Right renal pelvis (tissue), 4 donors: ENCODE measurements around the gene FOXI1. TPM values are rescaled to one million over a fixed set of nuclear protein-coding genes. Genes with fewer than 3 reads are reported as not detected.
"Not testable (repeated sequence)": the region's sequence is repeated elsewhere in the genome, so short reads cannot be mapped to it uniquely, and the experiment has no call there.

Experiments
- DNase-seq, 4 donors: peaks; one replicate each; pipeline ENCODE4 v3.0.0-alpha.2; 2013; ENCODE audit warnings: low read depth in 4 of 4, low spot score in 3 of 4, missing footprints in 1 of 4
- polyA plus RNA-seq, 4 donors: library from polyadenylated mRNA; unstranded; fragments of 120-200 nt; gene quantifications; one replicate each; pipeline ENCODE4 v1.2.1, GENCODE V29; 2013; ENCODE audit not compliant: insufficient read length in 4 of 4

The FOXI1 gene
- polyA plus RNA-seq, 4 donors, result 5.6 to 7.9 (median 7.5) TPM

DNA sequence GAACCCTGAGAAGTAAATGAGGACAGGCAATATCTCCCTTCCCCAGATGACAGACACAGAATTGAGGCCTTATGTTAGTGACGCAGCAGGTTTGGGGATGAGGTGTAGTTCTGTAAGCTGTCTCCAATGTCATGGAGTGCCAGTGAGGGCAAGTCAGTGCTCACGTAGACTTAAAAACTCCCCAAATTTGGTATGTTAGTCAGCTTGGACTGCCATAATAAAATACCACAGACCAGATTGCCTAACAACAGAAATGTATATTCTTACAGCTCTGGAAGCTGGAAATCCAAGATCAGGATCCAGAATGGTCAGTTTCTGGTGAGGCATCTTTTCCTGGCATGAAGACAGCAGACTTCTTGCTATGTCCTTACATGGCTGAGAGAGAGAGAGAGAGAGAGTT, 14.9 kb downstream of the FOXI1 start:
- no peak for DNase-seq

DNA sequence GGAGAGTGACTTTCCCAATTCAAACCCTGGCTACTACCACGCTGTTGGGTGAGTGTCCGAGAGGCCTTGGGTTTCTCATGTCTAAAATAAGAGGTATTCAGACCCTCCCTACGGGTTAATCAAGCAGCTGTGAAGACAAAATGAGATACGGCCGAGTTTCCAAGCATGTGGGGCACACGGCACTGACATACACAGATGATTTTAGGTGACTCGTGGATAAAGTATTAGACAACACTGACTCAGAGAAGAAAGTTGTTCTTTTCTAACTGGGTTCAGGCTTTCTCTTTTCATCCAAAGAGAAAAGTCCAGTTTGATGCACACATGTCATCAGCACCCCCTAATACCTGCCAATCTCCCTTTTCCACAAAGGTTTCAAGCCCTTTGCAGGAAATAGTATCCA, 15.6 kb downstream of the FOXI1 start:
- no peak for DNase-seq

DNA sequence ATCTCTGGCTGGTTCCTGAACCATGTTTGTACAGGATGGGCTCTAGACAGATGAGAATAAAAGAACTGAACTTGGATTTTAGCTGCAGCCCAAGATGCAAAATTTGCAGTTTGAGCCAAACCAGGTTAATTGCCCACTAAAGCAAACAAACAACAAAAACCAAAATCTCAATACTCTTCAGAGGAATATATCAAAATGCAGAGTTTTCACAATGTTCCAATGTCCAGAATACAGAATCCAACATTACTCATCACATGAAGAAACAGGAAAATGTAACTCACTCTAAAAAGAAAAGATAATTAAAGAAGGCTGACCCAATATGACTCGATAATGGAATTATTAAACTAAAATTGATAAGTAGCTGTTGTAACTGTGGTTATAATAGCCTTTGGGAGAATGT, 20.4 kb downstream of the FOXI1 start:
- no peak for DNase-seq

DNA sequence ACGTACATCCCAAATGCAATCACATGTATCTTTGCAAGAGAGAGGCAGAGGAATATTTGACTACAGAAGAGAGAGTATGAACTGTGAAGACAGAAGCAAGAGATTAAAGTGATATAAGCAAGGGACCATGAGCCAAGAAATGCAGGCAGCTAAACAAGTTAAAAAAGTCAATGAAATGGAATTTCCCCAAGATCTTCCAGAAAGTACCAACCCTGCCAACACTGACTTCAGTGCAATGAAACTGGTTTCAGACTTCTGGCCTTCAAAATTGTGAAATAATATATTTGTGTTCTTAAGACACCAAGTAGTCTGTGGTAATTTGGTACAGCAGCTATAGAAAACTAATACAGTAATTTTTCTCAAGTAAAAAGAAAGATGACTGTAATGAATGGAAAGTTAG, 20.9 kb downstream of the FOXI1 start:
- DNase-seq, result no peak

DNA sequence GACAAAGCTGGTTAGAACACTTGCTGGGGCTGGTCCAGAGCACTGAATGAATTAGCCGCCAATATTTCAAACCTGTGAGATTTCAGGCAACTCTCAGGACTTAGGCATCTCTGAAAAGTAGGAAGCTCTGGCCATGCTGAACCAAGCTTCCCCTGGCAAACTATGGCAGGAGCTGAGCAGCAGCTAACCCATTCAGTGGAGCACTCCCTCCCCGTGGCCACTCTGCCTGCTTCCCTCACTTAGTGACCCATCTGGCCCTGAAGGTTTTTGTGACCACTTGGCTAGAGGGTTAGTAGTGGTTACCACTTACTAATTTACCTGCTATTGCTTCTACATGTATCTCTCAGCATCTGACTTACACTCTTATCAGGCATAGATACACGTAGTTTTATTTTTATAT, 25.5 kb downstream of the FOXI1 start:
- no peak for DNase-seq

DNA sequence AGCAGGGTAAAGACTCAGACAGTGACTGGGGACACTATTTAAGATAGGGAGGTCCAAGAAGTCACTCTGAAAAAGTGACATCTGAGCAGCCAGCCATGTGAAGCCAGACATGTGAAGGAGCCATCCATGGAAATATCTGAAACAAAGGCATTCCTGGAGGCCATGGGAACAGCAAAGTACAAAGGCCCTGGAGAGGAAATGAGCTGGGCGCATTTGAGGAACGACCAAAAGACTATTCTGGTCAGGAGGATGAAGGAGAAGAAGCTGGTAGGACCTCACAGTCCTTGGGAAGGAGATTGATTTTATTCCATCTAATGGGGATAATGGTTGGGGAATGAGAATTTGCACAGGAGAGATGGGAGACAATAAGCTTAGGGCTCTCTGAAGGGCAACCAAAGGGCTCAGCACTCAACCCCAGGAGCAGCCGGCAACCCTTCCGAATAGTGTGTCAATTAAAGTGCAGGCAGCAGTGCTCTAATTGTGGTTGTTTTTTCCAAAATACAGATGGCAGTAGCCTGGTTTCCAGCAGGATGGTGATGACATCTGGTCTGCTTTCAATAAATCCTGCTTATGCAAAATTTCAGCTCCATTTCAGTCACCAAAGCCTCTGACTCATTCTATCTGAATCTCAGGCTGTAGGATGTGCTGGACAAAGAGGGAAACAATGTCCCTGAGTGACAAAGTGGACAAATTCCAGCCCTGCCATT, 26.7 kb downstream of the FOXI1 start:
- no peak for DNase-seq

DNA sequence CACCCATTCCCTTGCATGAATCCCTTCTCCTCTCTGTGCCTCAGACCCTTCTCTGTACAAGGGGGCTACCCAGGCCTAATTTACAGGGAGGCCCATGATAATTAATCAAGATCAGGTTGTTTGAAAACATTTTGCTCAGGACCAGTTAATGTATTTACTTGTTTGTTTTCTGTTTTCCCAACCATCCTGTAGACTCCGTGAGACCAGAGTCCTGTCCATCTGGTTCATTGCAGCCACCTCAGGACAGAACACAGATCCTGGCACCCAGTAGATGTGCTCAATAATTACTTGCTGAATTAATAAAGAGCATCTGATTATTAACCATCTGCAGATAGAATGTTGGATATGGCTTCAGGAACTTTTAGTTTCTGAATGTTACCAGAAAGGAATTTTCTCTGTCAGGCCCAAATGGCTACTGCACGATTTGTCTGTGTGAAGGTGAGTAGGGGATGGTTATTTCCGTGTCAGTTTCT, 27.3 kb downstream of the FOXI1 start:
- no peak for DNase-seq

DNA sequence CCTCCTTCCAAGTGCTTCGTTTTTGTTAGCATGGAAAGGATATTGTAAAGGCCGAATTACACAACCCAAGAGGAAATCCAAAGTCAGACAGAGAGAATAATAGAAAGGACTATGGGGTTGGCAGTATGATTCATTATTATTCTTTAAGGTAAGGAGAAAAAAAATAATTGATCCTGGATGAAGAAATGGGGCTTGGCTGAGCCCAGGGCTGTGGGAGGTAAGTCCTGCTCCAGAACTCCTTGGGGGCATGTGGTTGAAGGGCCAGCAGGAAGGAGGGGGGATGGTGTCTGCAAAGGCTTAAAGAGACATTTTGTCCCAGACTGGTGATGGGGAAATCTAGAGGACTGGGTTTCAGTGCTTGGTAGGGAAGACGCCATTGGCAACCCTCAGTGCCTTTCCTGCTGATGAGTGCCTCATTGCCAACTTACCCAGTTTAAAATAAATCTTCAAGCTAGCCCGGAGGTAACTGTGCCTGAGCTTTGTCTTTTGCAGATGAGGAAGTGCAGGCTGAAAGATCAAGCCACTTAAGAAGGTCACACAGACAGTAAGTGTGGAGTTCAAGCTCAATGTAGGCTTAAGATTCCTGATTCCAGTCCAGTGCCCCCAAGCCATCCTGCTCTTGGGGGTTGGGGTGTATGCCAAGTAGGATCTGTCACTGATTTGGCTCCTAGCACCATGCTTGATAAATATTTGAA, 30.2 kb downstream of the FOXI1 start:
- DNase-seq, result no peak

DNA sequence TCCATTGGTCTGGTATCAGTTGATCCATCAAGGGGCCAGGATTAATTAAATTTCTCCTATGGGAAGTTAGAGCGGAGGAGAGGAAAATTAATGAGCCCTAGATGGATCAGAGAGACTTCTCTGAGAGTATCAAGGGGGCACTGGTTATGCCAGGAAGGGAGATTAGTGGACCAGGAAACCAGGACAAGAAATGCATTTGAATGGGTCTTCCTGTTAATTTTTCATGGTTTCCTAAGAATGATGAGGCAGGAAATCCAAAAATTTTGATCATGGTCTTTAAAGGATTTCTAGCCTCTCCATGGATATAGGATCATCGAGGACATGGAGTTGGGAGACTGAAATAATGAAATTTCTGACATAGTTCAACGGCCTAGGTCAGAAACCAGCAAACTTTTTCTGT, 30.8 kb downstream of the FOXI1 start:
- no peak for DNase-seq

DNA sequence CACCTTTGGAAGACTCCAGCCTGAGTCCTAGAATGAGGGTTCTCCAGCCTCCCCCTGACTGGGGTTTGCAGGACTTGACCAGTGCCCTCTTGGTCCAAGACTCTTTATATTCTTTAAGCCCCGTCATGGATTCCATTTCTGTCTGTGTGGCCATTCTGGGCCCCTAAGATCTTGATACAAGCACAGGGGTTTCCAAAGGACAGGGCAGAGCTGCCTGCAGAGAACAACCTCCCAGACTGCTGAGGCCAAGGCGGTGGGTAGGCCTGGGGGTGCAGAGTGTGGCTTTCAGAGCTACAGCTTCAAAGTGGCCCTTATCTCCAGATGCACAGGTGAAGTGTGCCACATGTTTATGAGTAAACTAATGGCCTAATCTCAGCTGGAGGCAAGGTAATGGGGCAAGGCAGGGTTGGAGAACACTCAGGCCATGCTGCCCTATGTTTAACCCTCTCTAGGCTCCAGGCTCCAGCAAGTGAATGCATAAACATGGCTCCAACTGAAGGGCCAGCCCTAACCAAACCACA, 32.1 kb downstream of the FOXI1 start:
- no peak for DNase-seq

DNA sequence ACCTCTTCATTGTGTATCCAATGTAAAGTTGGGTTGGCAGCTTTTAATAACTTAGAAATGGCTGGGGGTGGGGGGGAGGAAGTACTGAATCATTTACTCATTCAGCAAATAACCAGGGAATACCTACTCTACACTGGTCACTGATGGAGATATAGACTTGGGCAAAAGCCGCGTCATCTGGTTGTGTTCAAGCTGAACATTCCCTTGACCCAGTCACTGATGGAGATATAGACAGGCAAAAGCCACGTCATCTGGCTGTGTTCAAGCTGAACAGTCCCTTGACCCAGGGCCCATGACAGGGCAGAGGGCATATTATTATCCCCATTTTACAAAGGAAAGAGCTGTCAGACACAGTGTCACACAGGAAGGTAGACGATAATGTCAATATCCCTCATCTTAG, 32.6 kb downstream of the FOXI1 start:
- DNase-seq, result no peak

DNA sequence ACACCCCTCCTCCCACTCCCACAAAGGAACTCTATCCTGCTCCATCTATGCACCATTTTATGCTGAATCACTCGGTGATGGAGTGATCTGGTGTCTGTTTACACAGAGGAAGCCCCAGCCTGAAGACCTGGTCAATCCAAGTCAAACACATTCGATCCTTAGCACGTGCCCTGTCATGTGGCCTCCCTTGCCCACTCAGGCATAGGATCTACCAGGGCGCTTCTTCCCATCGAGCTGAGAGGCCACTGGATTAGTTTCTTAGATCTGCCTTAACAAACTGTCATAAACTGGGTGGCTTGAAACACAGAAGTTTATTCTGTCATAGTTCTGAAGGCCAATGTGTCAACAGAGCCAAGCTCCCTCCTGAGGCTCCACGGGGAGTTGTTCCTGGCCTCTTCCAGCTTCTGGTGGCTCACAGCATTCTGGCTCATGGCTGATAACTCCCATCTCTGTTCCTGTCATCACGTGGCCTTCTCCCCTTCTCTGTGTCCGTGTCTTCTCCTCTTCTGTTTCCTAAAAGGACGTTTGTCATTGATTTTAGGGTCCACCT, 34.2 kb downstream of the FOXI1 start:
- DNase-seq, result no peak

DNA sequence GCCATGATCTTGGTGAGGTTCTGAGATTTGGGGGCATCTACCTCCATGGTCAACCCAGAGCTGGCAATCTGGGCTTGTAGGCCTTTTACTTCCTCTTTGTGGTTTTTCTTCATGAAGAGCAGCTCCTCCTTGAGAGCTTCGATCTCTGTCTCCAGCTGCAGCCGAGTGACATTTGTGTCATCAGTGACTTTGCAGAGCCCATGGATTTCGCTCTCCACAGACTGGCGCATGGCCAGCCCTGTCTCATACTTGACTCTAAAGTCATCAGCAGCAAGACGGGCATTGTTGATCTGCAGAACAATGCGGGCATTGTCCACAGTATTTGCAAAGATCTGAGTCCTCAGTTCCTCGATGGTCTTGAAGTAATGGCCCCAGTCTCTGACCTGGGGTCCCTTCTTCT, 35.5 kb downstream of the FOXI1 start:
- DNase-seq, result not testable (repeated sequence)

DNA sequence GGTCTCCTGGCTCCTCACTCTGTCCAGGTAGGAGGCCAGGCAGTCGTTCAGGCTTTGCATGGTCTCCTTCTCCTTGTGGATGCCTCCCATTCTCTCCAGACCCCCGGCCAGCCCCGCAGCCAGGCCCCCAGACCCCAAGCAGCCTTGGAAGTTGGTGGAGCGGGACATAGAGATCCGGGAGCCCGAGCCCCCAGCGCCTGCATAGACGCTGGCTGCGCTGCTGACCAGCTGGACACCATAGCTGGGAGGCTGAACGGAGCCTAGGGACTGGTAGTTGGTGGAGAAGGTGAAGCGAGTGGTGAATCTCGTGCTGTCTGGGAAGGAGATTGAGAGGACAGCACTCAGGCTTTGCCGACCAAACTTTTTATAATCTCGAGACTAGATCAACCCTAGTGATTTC, 35.9 kb downstream of the FOXI1 start:
- no peak for DNase-seq

DNA sequence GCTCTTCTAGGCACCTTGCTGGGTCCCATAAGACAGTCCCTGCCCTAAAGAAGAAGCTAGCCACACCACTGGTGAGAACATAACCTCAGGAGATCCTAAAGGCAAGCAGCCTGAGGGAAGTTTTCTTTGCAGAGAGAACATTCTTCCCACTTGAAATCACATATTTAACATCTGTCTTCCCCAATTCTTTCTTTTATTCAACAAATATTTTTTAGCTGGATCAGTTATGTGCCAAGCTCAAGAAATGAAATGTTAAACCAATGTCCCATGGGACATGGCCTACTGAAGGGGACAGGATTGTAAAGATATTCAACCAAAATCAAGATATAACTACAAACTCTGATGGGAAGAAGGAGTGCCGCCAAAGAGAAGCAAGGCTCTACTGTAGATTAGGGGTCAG, 36.5 kb downstream of the FOXI1 start:
- DNase-seq, result no peak

DNA sequence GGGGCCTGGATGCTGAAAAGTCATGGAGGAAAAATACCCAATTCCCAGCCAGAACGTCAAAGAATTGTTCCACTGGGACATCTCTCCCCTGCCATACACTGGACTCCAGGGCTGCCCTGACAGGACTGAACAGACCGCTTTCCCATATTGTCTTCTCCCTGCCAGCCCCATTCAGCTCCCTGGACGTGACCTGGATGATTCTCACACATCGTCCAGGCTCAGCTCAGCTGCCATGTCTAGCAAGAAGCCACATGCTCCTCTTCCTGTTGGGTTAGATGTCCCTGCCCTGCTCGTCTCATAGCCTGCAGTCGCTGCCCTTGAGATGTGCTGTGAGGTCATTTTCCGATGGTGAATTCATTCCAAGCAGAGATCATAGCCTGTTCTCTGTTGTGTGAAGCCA, 37.4 kb downstream of the FOXI1 start:
- DNase-seq, result no peak

DNA sequence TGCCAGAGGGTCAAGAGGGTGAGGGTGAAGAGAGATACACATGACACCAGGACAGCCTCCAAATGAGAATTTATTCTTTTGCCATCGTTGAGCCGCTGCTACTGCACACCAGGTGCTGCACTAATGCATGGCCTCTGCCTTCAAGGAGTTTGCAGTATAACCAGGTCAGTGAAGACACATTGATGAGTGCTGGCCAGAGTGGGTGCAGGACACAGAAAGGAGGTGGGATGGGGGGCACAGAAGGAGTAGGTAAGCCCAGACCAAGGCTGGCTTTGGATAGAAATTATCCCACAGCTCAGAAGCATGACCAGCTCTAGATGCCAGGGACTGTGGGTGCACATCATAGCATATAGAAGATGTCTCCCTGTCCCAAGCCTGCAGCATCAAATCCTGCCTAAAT, 38.0 kb downstream of the FOXI1 start:
- no peak for DNase-seq

DNA sequence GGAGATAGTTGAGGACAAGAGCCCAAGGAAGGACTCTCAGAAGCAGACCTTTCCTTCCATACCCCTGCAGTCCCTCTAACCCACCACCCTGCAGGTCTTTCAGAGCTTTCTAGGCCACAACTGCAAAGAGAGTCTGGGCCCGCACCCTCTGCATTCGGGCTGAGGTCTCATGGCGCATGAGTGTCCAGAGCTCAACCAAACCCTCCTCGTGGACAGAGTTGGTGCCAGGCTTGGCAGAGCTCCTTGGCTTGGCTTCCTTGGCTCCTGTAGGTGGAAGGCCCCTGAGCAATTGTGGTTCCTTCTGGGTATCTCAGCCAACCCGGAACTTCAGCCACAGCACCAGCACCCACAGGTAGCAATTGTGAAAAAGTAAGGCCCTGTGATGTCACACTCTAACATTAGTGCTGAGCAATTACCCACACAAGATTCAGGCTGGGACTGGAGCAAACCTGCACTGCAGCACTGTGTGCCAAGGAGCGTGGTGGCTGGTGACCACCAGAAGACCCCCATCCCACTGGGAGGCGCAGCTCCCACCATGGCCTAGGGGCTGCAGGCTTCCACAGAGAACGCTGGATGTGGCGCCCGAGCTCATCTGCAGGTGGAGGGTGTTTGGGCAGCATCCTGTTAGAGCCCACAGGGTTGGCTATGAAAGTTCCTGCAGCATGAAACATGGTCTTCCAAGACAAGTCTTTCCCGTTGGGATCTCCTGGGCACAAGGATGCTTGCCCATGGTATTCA, 38.8 kb downstream of the FOXI1 start:
- no peak for DNase-seq

DNA sequence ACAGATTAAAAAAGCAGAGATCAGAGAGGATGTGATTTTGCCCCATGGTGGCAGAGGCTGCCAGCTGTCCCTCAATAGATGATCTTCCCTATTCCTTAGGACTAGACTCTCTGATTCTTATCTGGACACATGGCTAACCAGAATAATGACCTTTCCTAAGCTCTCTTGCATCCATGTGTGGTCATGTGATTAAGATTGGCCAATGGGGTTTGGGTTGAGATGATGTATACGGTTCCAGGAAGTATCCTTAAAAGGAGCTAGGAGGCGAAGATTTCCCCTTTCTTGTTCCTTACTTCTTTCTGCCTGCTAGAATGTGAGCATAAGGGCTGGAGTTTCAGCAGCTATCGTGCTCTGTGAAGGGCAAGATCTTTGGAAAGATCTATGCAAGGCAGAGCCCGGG, 39.8 kb downstream of the FOXI1 start:
- no peak for DNase-seq

DNA sequence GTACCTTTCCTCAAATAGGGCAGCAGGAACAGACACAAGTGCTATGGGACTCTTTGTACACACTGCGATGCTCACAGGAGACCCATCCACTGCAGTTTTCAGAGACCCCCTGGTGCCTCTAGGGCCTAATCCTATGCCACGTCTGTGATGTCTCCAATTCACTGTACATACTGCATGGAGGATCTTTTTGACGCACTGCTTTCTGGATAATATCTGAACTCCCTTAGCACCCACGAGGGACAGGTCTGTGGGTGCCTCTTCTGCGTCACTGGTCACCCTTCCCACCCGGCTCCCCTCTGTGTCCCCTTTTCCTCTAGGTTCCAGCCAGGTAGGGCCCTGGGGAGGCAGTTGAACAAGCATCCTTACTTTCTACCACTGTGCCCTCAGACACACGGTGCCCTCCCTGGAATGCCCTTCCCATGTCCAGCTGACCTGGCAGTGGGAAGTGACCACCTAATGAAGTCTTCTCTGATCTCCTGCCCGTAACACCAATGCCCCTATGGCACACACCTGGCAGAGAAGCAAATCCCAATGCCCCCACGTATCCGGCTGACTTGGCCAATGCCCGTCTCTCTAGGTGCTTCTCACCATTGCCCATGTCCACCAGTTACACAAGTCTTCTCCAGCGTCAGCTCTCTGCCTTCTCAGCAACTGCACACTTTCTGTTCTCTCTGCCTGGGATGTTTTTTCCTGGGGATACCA, 41.5 kb downstream of the FOXI1 start:
- no peak for DNase-seq
